HEK293 (cell line): ENCODE data around the gene LTO1.

Source experiments
- CTCF ChIA-PET: fragments of 350-600 bp; formaldehyde crosslinking; extraction: SDS; loops from one replicate; lab custom pipeline; 2021; ENCODE audit warnings: antibody characterized with exemption; lab: Yijun Ruan, JAX
- POLR2A ChIA-PET: fragments of 300-600 bp; formaldehyde crosslinking; extraction: SDS; loops from one replicate; lab custom pipeline; 2020; ENCODE audit warnings: antibody characterized with exemption, inconsistent platforms; lab: Yijun Ruan, JAX
- H3K27ac ChIP-seq: fragments of 200-500 bp; sonication (Bioruptor generic); 2 replicates; pipeline ENCODE4 v1.5.1; 2014; ENCODE audit warnings: low read depth, low read length, control low read depth, inconsistent platforms; ENCODE audit errors: extremely low read depth
- H3K36me3 ChIP-seq, 2 experiments: fragments of 200-500 bp in 1 of 2; sonication (Bioruptor generic) in 1 of 2; 1 replicate in 1 of 2; 2 replicates in 1 of 2; pipeline ENCODE4 v1.5.1; 2014 to 2017; ENCODE audit warnings: inconsistent platforms in 2 of 2, low read length in 2 of 2; ENCODE audit not compliant: control insufficient read depth in 2 of 2, insufficient read depth in 1 of 2
- H3K4me1 ChIP-seq: fragments of 200-500 bp; sonication (Bioruptor generic); 2 replicates; pipeline ENCODE4 v1.5.1; 2014; ENCODE audit warnings: mild to moderate bottlenecking, low read length, inconsistent platforms; ENCODE audit not compliant: control insufficient read depth, insufficient read depth
- H3K4me3 ChIP-seq: 2 replicates; pipeline ENCODE4 v1.5.1; 2011; ENCODE audit warnings: low read depth, mild to moderate bottlenecking, control low read depth, low read length, moderate library complexity
- H3K9me3 ChIP-seq: fragments of 200-500 bp; sonication (Bioruptor generic); 2 replicates; pipeline ENCODE4 v1.5.1; 2014; ENCODE audit warnings: low read depth, low read length, inconsistent platforms; ENCODE audit not compliant: control insufficient read depth, insufficient read depth
- PRDM1 ChIP-seq: fragments of 450-650 bp; formaldehyde crosslinking; IDR thresholded peaks from 2 replicates; pipeline ENCODE4; 2016; ENCODE audit warnings: missing biosample characterization, missing genetic modification characterization
- TCF7L2 ChIP-seq: IDR thresholded peaks from 2 replicates; pipeline ENCODE4 v1.6.1; 2011; ENCODE audit warnings: low read depth, mild to moderate bottlenecking, inconsistent platforms, low read length, moderate library complexity, borderline replicate concordance
- ZBTB20 ChIP-seq: fragments of 450-650 bp; formaldehyde crosslinking; IDR thresholded peaks from 2 replicates; pipeline ENCODE4 v1.5.1; 2016; ENCODE audit warnings: missing biosample characterization, missing genetic modification characterization
- ZBTB48 ChIP-seq: fragments of 450-650 bp; formaldehyde crosslinking; IDR thresholded peaks from 2 replicates; pipeline ENCODE4 v1.5.1; 2016; ENCODE audit warnings: missing biosample characterization, missing genetic modification characterization
- ZEB2 ChIP-seq: fragments of 450-650 bp; formaldehyde crosslinking; IDR thresholded peaks from 2 replicates; pipeline ENCODE4 v1.5.1; 2016; ENCODE audit warnings: missing biosample characterization, missing genetic modification characterization
- ZNF2 ChIP-seq: fragments of 450-650 bp; formaldehyde crosslinking; IDR thresholded peaks from 2 replicates; pipeline ENCODE4 v1.5.1; 2016; ENCODE audit warnings: missing biosample characterization, missing genetic modification characterization
- ZNF23 ChIP-seq: fragments of 450-650 bp; formaldehyde crosslinking; IDR thresholded peaks from 2 replicates; pipeline ENCODE4 v1.5.1; 2016; ENCODE audit warnings: missing biosample characterization, missing genetic modification characterization, borderline replicate concordance
- ZNF239 ChIP-seq: fragments of 450-650 bp; formaldehyde crosslinking; IDR thresholded peaks from 2 replicates; pipeline ENCODE4 v1.5.1; 2016; ENCODE audit warnings: missing biosample characterization, missing genetic modification characterization
- ZNF335 ChIP-seq: fragments of 450-650 bp; formaldehyde crosslinking; conservative IDR thresholded peaks from 2 replicates; pipeline ENCODE4 v1.5.1; 2016; ENCODE audit warnings: missing biosample characterization, missing genetic modification characterization
- ZNF549 ChIP-seq: fragments of 450-650 bp; IDR thresholded peaks from 2 replicates; pipeline ENCODE4 v1.5.1; 2018; ENCODE audit warnings: missing biosample characterization, missing genetic modification characterization, mild to moderate bottlenecking, inconsistent platforms, moderate library complexity
- ZNF670 ChIP-seq: fragments of 450-650 bp; formaldehyde crosslinking; IDR thresholded peaks from 2 replicates; pipeline ENCODE4 v1.5.1; 2016; ENCODE audit warnings: missing biosample characterization, missing genetic modification characterization, low read depth
- TF ChIP-seq, protein P1 (sequence below): fragments of 450-650 bp; formaldehyde crosslinking; conservative IDR thresholded peaks from 2 replicates; pipeline ENCODE4 v1.5.1; 2016; ENCODE audit warnings: low read depth, missing biosample characterization, missing genetic modification characterization
- TF ChIP-seq, protein P2 (sequence below): fragments of 450-650 bp; formaldehyde crosslinking; IDR thresholded peaks from 2 replicates; pipeline ENCODE4 v1.5.1; 2016; ENCODE audit warnings: missing biosample characterization, missing genetic modification characterization
- TF ChIP-seq, protein P3 (sequence below): fragments of 450-650 bp; formaldehyde crosslinking; IDR thresholded peaks from 2 replicates; pipeline ENCODE4 v1.5.1; 2016; ENCODE audit warnings: missing biosample characterization, missing genetic modification characterization
- TF ChIP-seq, protein P4 (sequence below): fragments of 450-650 bp; formaldehyde crosslinking; optimal IDR thresholded peaks from 2 replicates; pipeline ENCODE3; 2016; ENCODE audit warnings: missing biosample characterization, mild to moderate bottlenecking, missing genetic modification characterization

LTO1 gene

DNA sequence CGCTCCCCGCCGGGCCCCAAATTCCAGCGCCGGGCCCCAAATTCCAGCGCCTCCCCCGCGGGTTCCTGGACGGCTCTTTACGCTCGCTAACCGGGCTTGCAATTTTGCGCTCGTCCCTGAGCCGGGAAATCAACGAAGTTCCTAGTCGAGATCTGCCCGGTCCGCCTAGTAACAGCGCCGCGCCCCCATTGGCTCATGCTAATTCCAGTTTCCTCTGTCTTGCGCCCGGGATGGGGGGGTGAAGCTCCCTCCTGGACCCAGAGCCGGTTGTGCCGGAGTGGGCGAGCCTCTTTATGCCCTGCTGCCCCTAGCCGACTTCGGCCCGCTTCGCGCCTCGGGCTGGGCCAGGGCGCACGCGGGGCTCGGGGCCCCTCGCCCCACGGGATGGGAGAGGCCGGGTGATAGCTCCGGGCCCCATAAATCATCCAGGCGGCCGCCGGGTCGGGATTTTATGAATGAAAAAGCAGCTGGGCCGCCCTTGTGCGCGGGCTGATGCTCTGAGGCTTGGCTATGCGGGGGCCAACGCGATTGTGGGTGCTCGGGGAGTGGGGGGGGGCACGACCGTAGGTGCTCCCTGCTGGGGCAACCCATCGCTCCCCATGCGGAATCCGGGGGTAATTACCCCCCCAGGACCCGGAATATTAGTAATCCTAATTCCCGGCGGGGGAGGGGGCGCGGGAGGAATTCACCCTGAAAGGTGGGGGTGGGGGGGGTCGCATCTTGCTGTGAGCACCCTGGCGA is 36.0 kb downstream of the LTO1 start (continued):
- TF ChIP-seq, protein P1, sequence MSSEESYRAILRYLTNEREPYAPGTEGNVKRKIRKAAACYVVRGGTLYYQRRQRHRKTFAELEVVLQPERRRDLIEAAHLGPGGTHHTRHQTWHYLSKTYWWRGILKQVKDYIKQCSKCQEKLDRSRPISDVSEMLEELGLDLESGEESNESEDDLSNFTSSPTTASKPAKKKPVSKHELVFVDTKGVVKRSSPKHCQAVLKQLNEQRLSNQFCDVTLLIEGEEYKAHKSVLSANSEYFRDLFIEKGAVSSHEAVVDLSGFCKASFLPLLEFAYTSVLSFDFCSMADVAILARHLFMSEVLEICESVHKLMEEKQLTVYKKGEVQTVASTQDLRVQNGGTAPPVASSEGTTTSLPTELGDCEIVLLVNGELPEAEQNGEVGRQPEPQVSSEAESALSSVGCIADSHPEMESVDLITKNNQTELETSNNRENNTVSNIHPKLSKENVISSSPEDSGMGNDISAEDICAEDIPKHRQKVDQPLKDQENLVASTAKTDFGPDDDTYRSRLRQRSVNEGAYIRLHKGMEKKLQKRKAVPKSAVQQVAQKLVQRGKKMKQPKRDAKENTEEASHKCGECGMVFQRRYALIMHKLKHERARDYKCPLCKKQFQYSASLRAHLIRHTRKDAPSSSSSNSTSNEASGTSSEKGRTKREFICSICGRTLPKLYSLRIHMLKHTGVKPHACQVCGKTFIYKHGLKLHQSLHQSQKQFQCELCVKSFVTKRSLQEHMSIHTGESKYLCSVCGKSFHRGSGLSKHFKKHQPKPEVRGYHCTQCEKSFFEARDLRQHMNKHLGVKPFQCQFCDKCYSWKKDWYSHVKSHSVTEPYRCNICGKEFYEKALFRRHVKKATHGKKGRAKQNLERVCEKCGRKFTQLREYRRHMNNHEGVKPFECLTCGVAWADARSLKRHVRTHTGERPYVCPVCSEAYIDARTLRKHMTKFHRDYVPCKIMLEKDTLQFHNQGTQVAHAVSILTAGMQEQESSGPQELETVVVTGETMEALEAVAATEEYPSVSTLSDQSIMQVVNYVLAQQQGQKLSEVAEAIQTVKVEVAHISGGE = no peak

DNA sequence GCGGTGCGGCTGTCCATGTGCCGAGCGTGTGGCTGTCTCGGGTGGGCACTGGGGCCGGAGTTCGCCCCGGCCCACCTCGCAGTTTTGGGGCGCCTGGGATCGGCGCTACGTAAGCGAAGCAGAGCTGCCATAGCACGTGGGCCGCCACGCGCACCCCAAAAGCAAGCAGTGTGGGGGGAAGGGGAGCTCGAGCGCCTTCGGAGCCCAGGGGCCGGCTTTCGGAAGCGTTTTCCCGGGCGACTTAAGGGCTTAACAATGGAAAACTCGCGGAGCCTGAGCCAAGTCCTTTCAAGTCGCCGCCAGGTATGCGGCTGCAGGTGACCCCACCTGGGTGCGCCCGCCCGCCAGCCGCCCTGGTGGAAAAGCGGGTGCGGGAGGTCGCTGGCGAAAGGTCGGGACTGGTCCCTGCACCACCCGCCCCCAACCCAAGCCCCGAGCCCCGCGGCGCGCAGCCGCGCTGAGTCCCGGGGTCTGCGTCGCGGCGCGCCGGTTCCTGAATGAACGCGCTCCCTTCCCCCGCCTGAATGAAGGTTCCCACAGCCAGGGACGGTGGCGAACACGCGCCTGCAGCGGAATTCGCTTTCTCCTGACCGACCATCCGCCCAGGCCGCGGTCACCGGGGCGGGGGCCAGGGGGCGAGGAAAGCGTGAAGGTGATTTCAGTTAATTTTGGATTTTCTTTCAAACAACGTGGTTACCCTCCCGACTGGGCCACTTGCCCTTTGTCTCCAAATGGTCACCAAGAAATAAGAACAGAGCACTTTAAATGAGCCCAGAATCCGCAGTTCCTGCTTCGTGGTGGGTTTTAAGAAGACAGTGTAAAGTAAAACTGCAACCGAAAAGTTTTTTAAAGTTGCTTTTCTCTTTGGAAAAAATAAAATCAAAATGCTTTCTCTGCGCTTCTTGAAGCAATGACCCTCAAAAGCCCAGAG is 36.9 kb downstream of the LTO1 start:
- 0 out of 2 replicates have a peak, but pooled peaks have one; percentile 6 for TF ChIP-seq PRDM1 (tag by site-specific recombination)
- peak; percentile 80 for TF ChIP-seq ZNF335 (tag by site-specific recombination)
- peak; percentile 83 for TF ChIP-seq ZNF549 (tag by site-specific recombination)
- TF ChIP-seq ZNF670 = no peak
- peak; percentile 75; the same call in 1 of the 2 replicates for TF ChIP-seq TCF7L2
- TF ChIP-seq ZBTB48 = peak; percentile 82
- TF ChIP-seq, protein P2, sequence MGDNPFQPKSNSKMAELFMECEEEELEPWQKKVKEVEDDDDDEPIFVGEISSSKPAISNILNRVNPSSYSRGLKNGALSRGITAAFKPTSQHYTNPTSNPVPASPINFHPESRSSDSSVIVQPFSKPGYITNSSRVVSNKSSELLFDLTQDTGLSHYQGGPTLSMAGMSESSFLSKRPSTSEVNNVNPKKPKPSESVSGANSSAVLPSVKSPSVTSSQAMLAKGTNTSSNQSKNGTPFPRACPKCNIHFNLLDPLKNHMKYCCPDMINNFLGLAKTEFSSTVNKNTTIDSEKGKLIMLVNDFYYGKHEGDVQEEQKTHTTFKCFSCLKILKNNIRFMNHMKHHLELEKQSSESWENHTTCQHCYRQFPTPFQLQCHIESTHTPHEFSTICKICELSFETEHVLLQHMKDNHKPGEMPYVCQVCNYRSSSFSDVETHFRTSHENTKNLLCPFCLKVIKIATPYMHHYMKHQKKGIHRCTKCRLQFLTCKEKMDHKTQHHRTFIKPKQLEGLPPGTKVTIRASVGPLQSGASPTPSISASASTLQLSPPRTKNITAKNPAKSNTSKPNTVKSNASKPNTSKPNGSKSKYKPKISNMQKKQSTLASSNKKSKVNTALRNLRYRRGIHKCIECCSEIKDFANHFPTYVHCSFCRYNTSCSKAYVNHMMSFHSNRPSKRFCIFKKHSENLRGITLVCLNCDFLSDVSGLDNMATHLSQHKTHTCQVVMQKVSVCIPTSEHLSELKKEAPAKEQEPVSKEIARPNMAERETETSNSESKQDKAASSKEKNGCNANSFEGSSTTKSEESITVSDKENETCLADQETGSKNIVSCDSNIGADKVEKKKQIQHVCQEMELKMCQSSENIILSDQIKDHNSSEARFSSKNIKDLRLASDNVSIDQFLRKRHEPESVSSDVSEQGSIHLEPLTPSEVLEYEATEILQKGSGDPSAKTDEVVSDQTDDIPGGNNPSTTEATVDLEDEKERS (tag by site-specific recombination) = no peak
- peak; percentile 59 for TF ChIP-seq ZEB2 (tag by site-specific recombination)
- TF ChIP-seq ZBTB20 = peak; percentile 71; the same call in 1 of the 2 replicates
- TF ChIP-seq ZNF23 (tag by site-specific recombination) = no peak
- TF ChIP-seq, protein P3, sequence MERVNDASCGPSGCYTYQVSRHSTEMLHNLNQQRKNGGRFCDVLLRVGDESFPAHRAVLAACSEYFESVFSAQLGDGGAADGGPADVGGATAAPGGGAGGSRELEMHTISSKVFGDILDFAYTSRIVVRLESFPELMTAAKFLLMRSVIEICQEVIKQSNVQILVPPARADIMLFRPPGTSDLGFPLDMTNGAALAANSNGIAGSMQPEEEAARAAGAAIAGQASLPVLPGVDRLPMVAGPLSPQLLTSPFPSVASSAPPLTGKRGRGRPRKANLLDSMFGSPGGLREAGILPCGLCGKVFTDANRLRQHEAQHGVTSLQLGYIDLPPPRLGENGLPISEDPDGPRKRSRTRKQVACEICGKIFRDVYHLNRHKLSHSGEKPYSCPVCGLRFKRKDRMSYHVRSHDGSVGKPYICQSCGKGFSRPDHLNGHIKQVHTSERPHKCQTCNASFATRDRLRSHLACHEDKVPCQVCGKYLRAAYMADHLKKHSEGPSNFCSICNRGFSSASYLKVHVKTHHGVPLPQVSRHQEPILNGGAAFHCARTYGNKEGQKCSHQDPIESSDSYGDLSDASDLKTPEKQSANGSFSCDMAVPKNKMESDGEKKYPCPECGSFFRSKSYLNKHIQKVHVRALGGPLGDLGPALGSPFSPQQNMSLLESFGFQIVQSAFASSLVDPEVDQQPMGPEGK (tag by site-specific recombination) = no peak
- TF ChIP-seq ZNF239 (tag by site-specific recombination) = no peak
- no peak for TF ChIP-seq ZNF2 (tag by site-specific recombination)
- TF ChIP-seq, protein P4, sequence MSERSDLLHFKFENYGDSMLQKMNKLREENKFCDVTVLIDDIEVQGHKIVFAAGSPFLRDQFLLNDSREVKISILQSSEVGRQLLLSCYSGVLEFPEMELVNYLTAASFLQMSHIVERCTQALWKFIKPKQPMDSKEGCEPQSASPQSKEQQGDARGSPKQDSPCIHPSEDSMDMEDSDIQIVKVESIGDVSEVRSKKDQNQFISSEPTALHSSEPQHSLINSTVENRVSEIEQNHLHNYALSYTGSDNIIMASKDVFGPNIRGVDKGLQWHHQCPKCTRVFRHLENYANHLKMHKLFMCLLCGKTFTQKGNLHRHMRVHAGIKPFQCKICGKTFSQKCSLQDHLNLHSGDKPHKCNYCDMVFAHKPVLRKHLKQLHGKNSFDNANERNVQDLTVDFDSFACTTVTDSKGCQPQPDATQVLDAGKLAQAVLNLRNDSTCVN (tag by site-specific recombination) = peak; percentile 54
- Histone ChIP-seq H3K9me3 (no peaks in the 10 kb centered on the region), H3K4me1 (no peaks in the 10 kb centered on the region), H3K4me3 (peak overlapping the region; percentile 42), H3K27ac (no peak overlapping the region; the same call in 1 of the 2 replicates), H3K36me3 (no peaks in the 10 kb centered on the region)
- CTCF ChIA-PET = interaction anchor here (0.7 to 1.5 kb wide), 3 partner anchors 10 to 537 kb away, joined by 3 to 5 read pairs (median 3); no protein-coding TSS in a partner anchor
- POLR2A ChIA-PET = interaction anchor here (0.6 to 1.6 kb wide), 5 partner anchors 10 to 341 kb away, joined by 3 to 7 read pairs (median 6); partner anchors contain the start of gene LTO1
